IMR-90 (cell line): Measurements from ENCODE around the gene KCTD10. TPM values are rescaled to one million over a fixed set of nuclear protein-coding genes. Genes with fewer than 3 reads are reported as not detected.

Source experiments
- MAZ ChIP-seq: IDR thresholded peaks from 2 replicates; pipeline ENCODE4 v1.6.1; 2012; ENCODE audit warnings: low read depth, mild to moderate bottlenecking, low read length, improper control_type of control experiment, moderate library complexity, borderline replicate concordance
- polyA plus RNA-seq, 3 experiments: library from polyadenylated mRNA; depleted of rRNA; stranded (reverse); fragments of >200 nt; gene quantifications; 2 replicates each; pipeline ENCODE4 v1.2.3, GENCODE V29; 2012; ENCODE audit warnings: low replicate concordance in 1 of 3
- total RNA-seq: library from RNA; depleted of rRNA; stranded (reverse); fragments of >200 nt; gene quantifications from 2 replicates; pipeline ENCODE4 v1.2.3, GENCODE V29; 2012
- TF ChIP-seq, protein P1 (sequence below): conservative IDR thresholded peaks from 2 replicates; pipeline ENCODE4 v1.5.1; 2012; ENCODE audit warnings: mild to moderate bottlenecking, low read depth, low read length, improper control_type of control experiment

Gene KCTD10
- total and polyA plus RNA-seq, 2 of the 4 experiments (the other 2 are of a cell fraction): 72.1 to 88.4 TPM

DNA sequence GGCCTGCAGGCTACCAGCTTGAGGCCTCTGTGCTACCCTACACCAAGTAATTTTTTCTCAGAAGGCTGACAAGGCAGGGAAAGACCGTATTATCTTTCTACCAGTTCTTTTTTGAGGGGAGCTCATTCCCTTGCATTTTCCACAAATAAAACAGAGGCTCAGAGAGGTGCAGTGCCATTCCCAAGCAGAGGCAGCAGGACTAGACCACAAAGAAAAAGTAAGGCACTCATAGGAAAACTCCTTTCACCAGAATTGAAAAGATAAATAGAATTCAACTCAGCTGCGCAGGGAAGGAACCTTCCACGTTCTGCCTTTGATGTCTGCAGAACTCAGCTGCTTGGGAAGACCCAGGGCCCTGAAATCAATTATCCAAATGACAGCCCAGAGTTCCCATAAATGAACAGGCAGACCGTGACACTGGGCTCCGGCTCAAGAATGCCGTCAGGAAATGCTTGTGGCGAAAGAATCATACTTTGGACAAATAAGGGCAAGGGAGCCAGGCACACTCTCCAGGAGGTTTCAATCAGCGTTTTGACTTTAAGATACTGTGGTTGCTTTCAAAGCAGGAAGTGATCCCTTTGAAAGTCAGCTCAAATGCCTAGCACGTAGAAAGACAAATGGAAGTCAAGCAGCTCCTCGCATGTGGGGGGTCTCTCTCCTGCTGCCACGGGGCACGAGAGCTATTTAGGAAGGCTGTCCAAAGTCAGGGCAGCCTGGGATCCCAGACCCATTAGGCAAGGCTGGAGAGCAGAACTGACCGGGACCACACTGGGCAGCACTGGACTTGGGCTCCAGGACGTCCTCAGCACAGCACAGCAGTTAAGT is 14.0 kb downstream of the KCTD10 start (continued):
- TF ChIP-seq, protein P1, sequence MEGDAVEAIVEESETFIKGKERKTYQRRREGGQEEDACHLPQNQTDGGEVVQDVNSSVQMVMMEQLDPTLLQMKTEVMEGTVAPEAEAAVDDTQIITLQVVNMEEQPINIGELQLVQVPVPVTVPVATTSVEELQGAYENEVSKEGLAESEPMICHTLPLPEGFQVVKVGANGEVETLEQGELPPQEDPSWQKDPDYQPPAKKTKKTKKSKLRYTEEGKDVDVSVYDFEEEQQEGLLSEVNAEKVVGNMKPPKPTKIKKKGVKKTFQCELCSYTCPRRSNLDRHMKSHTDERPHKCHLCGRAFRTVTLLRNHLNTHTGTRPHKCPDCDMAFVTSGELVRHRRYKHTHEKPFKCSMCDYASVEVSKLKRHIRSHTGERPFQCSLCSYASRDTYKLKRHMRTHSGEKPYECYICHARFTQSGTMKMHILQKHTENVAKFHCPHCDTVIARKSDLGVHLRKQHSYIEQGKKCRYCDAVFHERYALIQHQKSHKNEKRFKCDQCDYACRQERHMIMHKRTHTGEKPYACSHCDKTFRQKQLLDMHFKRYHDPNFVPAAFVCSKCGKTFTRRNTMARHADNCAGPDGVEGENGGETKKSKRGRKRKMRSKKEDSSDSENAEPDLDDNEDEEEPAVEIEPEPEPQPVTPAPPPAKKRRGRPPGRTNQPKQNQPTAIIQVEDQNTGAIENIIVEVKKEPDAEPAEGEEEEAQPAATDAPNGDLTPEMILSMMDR: no peak
- TF ChIP-seq MAZ: no peak
